ENCODE data around the gene SETBP1. TPM values are rescaled to one million over a fixed set of nuclear protein-coding genes. Genes with fewer than 3 reads are reported as not detected.

Gene SETBP1
- total and polyA plus RNA-seq, 2 of the 4 experiments (the other 2 are of a cell fraction): 0.19 to 0.36 TPM

- Histone ChIP-seq H3K27me3 (ENCODE audit: control insufficient read depth, insufficient read depth, low read length) (peaks cover 4% of the 10 kb centered on the region; the same call in 1 of the 2 replicates), H3K79me1 (ENCODE audit: low read depth in 1 of 2, low read length in 2 of 2) (no peaks in the 10 kb centered on the region), H3K4me2 (ENCODE audit: low read depth, low read length) (no peak overlapping the region), H3K4me1 (ENCODE audit: control insufficient read depth, insufficient read depth, low read length) (no peaks in the 10 kb centered on the region; the same call in 1 of the 2 replicates), H4K91ac (ENCODE audit: insufficient read depth, low read depth, low read length) (no peak overlapping the region), H3K18ac (ENCODE audit: low read depth, low read length) (no peak overlapping the region), H3K9ac (ENCODE audit: low read depth, low read length) (no peak overlapping the region), H2BK15ac (ENCODE audit: low read depth, low read length) (no peak overlapping the region), H3K23ac (ENCODE audit: low read depth, low read length) (no peak overlapping the region), H3K4me3 (ENCODE audit: insufficient read depth, low read depth, low read length) (no peak overlapping the region), H3K4ac (ENCODE audit: low read depth, low read length) (no peak overlapping the region), H3K14ac (replicated peaks; ENCODE audit: low read depth, low read length) (no peak overlapping the region), H2BK5ac (ENCODE audit: low read depth, low read length, poor library complexity, severe bottlenecking) (no peak overlapping the region), H4K20me1 (ENCODE audit: insufficient read depth, low read length) (no peaks in the 10 kb centered on the region), H2AFZ (replicated peaks; ENCODE audit: low read length, poor library complexity) (no peak overlapping the region), H3K36me3 (ENCODE audit: control insufficient read depth, insufficient read depth, low read length) (no peaks in the 10 kb centered on the region), H2BK20ac (ENCODE audit: low read depth, low read length) (no peak overlapping the region), H3K27ac (ENCODE audit: insufficient read depth, low read length) (no peak overlapping the region), H3K9me3 (ENCODE audit: control insufficient read depth, insufficient read depth, low read length) (no peaks in the 10 kb centered on the region), H2AK9ac (replicated peaks; ENCODE audit: low read depth, low read length, poor library complexity) (no peak overlapping the region), H2AK5ac (ENCODE audit: low read depth, low read length) (no peak overlapping the region), H3K56ac (ENCODE audit: extremely low read depth, insufficient read depth, low read length) (no peak overlapping the region), H3K9me1 (ENCODE audit: insufficient read depth, low read length) (no peaks in the 10 kb centered on the region), H2BK120ac (ENCODE audit: low read depth, low read length) (no peak overlapping the region), H4K8ac (ENCODE audit: low read depth in 2 of 2, low read length in 2 of 2) (no peak overlapping the region), H4K5ac (ENCODE audit: low read depth, low read length) (no peak overlapping the region)
- in situ Hi-C loops (cut with MboI; ENCODE audit: low sequenced_read_pairs): no loop called here
- dilution Hi-C loops (cut with HindIII; ENCODE audit: low sequenced_read_pairs, unreplicated experiment): no loop called here
- ChIA-PET POLR2A (ENCODE audit: unreplicated experiment) (no interaction called here), CTCF (no interaction called here)
- intact Hi-C loops (cut with micrococcal nuclease): no loop called here
- BruUV-seq (replicated peaks): no TSS peak
- ATAC-seq (ENCODE audit: low read depth): no peak
- TF ChIP-seq CHD1 (IDR thresholded peaks at IDR 0.05; ENCODE audit: low read depth, low read length) (no peak), BHLHE40 (IDR thresholded peaks at IDR 0.05; ENCODE audit: low read depth, low read length) (no peak), NFE2L2 (IDR thresholded peaks at IDR 0.05; ENCODE audit: low read depth, low read length) (no peak), RCOR1 (IDR thresholded peaks at IDR 0.05; ENCODE audit: insufficient replicate concordance, low read length) (no peak), ELK1 (IDR thresholded peaks at IDR 0.05; ENCODE audit: borderline replicate concordance, low read depth, low read length) (no peak), USF2 (IDR thresholded peaks at IDR 0.05; ENCODE audit: low read depth, low read length) (no peak), FOS (IDR thresholded peaks at IDR 0.05; ENCODE audit: low read depth, low read length) (no peak), CTCF (conservative IDR thresholded peaks at IDR 0.05; ENCODE audit: low read depth, low read length) (no peak), RFX5 (IDR thresholded peaks at IDR 0.05; ENCODE audit: low read depth, low read length) (no peak), CEBPB (IDR thresholded peaks at IDR 0.05; ENCODE audit: low read depth, low read length) (no peak)
- no CpG with 5 or more reads among the region's 2 CpGs for WGBS, 2 experiments (ENCODE audit: extremely low coverage in 2 of 2, insufficient read length in 1 of 2)
- no peak for DNase-seq
These were observed 60.4 kb downstream of the SETBP1 start for GRCh38 chr18:44741085-44741484.

All from IMR-90 (cell line).